Brain pericyte (primary cell): ENCODE results near the gene AGTPBP1.

ENCODE experiments used
- DNase-seq: peaks from one replicate; pipeline ENCODE4 v3.0.0-alpha.2; 2012; ENCODE audit warnings: low read depth, low spot score

Gene AGTPBP1

GRCh38 chr9:85543196-85543595, 198.6 kb downstream of the AGTPBP1 start:
- DNase-seq: no peak

- no peak for DNase-seq
Measured at GRCh38 chr9:85541876-85542275, 199.9 kb downstream of the AGTPBP1 start.

DNA sequence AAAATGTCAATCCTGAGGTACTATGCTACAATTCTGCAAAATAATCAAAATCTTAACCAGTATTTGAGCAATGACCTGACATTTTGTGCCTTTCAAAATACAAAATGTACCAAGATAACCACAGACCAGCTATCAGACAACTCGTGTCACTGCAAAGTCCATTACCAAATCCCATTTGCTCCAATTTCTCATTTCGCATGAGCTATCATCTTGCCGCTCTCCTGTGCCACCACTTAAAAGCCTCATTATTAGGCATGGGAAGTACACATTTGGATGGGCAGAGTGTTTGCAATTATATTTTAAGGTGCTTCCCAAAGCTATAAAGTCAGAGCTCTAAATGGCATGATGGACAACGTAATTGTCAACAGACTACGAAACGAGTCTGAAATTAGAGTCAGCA, 205.2 kb downstream of the AGTPBP1 start:
- DNase-seq: no peak

DNA sequence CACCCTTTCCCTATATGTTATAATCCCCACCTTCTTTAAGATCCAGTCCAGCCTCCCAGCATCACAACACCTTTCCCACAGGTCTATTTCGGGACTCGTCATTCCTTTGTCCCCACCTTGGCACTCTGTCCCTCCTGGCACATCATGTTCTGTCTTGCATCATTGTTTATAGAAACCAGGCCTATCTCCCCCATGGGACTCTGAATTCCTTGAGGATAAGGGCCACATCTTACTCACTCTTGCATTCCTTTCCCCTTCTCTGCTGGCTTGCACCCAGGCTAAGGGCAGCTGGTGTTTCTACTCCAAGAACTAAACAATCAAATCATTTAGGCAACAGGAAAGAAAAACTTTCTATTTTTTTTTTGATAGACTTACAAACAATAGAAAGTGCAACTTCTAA, 205.7 kb downstream of the AGTPBP1 start:
- no peak for DNase-seq

DNA sequence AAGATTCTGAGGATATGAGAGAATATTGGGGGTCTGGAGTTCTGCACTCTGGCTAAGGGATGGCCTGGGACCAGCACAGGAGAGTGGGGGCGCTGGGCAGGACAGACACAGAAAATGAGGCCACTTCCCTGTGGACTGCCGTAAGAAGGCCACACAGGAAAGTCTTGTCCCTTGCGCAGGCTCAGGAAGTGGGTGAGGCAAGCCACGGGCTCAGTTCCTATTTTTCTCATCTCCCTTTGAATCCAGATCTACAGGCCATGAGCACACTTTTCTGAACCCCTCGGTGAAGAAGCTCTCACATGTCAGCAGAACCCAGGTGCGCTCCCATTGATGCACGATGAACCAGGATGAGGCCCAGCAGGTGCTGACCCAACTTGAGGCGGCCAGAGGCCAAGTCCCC, 207.4 kb downstream of the AGTPBP1 start:
- DNase-seq: no peak

GRCh38 chr9:85533538-85533937, 208.2 kb downstream of the AGTPBP1 start:
- DNase-seq: no peak

- no peak for DNase-seq
Measured at GRCh38 chr9:85530721-85531120, 211.0 kb downstream of the AGTPBP1 start.

DNA sequence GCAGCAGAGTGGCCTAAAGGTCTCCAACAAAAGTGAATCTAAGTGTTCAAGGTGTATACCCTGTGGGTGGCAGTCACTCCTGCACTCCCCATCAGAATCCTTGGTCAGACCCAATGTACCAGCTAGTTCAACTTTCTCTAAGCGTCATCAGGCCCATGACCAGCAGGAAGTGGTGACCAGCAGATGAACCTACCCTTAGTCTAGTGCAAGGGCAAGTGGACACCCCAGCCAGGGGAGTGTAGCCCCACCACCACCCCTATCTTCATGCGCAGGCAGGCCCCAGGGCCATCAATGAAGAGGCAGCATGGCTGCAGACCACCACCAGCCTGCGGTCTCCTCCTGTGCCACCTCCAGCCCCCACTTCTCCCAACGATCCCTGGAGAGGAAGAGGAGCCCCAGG, 213.1 kb downstream of the AGTPBP1 start:
- no peak for DNase-seq

DNA sequence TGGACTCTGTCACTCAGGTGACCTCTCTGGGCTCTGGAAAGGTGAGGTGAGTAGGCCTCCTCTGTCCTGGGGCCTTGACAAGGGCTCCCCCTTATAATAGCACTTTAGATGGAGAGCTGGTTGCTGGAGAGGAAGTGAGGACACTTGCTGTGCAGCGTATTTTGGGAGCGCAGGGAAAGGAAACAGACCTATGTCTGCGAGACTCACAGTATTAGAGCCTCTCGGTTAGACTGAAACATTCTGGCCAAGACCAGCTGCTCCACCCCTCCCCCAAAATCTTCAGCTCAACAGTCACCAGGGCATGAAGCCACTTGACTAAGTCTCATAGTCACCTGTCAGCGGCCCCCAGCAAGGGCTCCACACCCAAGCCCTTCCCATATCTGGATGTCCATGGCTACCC, 213.6 kb downstream of the AGTPBP1 start:
- DNase-seq: no peak

DNA sequence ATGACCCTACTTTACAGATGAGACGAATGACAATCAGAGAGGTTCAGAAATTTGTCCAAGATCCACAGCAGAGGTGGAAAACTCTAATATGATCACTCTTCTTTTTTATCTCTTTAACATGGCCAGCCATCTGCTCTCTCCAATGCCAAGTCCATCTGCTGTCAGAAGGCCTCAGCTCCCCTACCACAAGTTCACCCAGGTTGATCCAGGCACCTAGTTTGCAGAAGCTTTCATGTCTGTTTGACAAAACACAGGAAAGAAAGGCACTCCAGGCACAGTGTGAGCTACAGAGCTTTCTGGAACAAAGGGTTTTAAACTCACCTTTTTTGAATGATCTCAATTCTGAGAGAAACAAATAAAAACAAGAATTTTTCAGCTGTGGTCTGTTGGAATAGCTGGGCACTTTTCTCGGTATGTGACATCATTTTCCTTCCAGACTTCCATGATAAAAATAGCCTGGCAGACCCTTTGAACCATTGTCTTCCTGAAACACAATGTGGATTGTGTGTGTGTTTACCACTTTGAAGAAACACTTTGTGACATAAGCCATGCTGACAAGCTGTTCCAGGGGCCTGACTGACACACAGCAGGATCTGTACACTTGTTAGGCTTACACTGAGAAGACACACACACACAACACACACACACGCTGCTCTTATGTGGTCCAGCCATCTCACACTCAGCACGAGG, 214.3 kb downstream of the AGTPBP1 start:
- DNase-seq: no peak

DNA sequence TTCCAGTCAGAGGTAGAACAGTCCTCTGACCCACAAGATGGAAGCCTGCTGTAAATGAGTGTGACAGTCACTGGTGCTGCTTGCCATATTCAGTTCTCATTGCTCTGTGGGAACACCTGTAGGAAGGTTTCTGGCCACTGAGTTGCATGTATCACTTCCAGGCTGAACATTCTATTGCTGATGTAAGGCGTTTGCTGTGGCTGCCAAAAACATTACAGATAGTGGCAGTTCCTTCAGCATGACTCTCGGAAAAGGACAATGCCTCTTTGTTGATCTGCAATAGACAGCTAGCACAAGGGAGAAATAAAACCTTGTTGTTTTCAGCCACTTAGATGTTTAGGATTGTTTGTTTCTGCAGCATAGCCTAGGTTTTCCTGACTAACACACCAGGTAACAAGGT, 217.2 kb downstream of the AGTPBP1 start:
- no peak for DNase-seq

- no peak for DNase-seq
Measured at GRCh38 chr9:85523202-85523601, 218.6 kb downstream of the AGTPBP1 start.

DNA sequence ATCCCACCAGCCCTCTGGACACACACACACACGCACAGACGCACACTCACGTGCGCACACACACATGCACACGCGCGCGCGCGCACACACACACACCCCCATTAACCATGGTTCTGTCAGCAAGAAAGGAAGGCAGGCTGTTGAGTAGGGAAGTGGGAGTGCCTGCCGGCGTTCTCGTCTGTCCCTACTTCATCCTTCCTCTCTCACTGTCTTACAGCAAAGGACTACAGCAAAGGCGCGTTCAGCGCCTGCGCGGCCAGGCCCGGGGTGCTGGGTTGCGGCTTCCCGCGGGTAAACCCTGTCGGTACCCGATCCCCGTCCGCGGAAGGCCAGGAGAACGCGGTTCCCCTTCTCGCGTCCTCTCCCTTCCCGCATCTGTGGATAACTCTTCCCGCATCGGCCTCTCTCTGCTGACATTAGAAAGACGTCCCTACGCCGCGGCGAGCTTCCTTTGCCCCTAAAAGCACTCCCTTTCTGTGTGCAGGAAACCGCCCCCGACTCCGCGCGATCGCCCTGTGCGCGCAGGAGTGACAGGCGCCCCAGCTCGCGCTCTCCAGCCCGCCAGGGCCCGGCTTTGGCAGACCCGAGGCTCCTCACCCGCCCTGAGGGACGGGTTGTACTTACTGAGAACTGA, 219.2 kb downstream of the AGTPBP1 start:
- peak; percentile 11 for DNase-seq

- no peak for DNase-seq
Measured at GRCh38 chr9:85521371-85522197, 220.2 kb downstream of the AGTPBP1 start.

GRCh38 chr9:85516976-85517637, 224.6 kb downstream of the AGTPBP1 start:
- DNase-seq: no peak

DNA sequence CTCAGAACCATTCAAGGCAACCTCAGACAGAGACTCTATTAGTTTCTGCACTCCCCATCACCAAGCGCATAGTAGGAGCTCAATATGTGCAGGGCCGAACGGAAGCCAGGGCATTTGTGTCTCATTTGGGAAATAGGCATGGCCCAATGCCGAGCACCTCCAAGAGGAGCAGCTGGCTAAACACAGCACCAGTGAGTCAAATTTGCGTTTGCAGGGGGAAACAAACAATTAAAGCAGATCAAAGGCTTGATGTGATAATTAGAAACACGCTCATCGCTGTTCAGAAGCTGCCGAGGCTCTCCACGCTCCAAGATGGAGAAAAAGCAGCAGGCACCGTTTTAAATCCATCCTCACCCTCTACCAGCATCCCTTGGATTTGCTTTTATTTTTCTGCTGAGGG, 225.3 kb downstream of the AGTPBP1 start:
- DNase-seq: no peak

DNA sequence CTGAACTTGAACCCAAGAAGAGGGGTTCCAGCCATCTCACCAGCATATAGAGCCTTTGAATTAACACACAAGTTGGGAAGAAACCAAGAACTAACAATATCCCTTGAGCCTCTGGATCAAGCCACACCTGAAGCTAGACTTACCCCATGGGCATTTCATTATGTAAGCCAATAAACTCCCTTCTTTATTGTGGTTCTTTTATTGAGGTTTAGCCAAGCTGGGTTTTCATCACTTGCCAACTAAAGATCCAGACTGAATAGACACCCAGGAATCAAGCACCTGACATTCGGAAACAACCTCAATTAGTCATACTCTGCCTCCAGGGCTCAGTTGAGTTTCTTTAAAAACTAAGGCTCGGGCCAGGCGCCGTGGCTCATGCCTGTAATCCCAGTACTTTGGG, 226.7 kb downstream of the AGTPBP1 start:
- no peak for DNase-seq

DNA sequence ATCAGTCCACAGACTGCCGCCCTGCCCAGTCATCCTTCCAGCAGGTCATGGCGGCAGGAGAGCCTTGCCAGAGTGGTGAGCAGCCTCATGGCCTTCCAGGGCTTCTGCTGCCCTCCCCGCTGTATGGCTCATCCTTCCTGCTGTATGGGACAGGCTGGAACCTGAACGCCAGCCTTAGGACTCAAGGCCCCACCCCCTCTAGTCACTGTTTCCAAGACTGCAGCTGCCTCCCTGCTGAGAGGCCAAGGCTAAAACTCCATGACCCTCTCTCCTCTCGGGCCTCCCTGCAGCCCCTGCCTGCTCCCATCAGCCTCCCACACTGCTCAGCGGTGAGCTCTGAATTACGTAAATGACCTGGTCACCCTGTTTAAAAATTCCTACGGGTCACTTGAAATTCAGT, 227.5 kb downstream of the AGTPBP1 start:
- DNase-seq: no peak

GRCh38 chr9:85511746-85512145, 230.0 kb downstream of the AGTPBP1 start:
- no peak for DNase-seq

DNA sequence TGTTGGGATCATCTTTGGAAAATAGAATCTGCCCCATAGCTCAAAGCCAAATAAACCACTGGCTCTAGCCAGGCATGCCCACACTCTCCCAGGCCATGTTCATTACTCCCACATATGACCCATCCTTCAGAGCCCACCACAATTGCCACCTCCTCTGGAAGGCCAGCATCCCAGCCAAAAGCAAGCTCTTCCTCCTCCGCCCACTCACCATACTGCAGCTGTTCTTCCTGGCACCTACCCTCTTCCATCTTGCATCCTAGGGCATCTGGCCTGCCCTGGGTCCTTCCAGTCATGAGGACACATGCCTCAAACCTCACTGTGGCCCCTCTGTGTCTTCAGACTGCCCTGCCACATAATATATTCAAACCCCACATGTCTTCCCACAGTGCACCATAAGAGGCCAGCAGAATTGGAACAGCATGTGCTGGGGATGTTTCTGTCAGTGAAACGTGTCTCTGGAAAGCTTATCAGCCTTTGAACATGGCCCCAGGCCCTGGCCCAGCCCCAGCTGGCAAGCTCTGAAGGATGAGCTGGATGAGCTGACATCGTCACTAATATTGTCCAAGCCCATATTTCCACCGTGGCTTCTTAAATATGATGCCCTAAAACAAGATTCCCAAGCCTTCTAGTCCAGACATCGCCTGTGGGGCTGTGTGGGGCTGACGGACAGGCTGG, 230.8 kb downstream of the AGTPBP1 start:
- DNase-seq: no peak

DNA sequence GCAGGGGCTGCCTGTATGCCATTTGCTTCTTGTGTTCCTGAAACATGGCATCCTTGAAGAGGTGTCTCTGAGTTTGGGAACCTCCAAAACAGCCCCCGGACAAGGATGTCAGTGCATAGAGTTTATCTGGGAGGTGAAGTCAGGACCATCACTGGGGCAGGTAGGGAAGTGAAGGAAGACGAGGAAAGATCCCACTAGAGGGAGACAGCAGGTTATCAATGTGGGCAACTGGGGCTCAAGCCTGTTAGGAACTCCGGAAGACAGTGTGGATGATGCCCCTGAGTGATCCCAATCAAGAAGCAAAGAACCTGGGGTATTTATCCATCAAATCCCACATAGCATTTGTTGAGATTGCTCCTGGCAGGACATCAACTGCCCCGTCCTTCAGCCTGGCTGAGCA, 233.1 kb downstream of the AGTPBP1 start:
- DNase-seq: no peak

GRCh38 chr9:85505612-85506011, 236.1 kb downstream of the AGTPBP1 start:
- DNase-seq: no peak
